GM23338 (cell line): ENCODE results near the gene PXDN. TPM values are rescaled to one million over a fixed set of nuclear protein-coding genes. Genes with fewer than 3 reads are reported as not detected.
"Not testable (repeated sequence)": the region's sequence is repeated elsewhere in the genome, so short reads cannot be mapped to it uniquely, and the experiment has no call there.

ENCODE experiments used
- ATAC-seq: fragments of 200-7000 bp; cut with Tn5 transposase; 3 replicates; pipeline ENCODE4 v1.9.1; 2020
- DNase-seq: peaks from one replicate; pipeline ENCODE4 v3.0.0-alpha.2; 2015; ENCODE audit warnings: low spot score
- H2AFZ ChIP-seq: fragments of 200-600 bp; sonication (generic); 2 replicates; pipeline ENCODE4 v1.8.0; 2016; ENCODE audit warnings: antibody characterized with exemption, mild to moderate bottlenecking, moderate library complexity
- H3F3A ChIP-seq: fragments of 200-600 bp; sonication (generic); replicated peaks from 2 replicates; pipeline ENCODE4 v1.8.0; 2017; ENCODE audit warnings: antibody characterized with exemption, mixed run types, low read depth
- H3K27ac ChIP-seq: fragments of 200-600 bp; sonication (generic); 2 replicates; pipeline ENCODE4 v1.6.1; 2016; ENCODE audit warnings: low read depth
- H3K27me3 ChIP-seq: fragments of 200-600 bp; sonication (generic); 2 replicates; pipeline ENCODE4 v1.8.0; 2016; ENCODE audit warnings: mild to moderate bottlenecking, mixed run types, moderate library complexity; ENCODE audit not compliant: insufficient read depth
- H3K36me3 ChIP-seq: fragments of 200-600 bp; sonication (generic); 2 replicates; pipeline ENCODE4 v1.8.0; 2016; ENCODE audit warnings: mild to moderate bottlenecking; ENCODE audit not compliant: insufficient read depth
- H3K4me1 ChIP-seq: fragments of 200-600 bp; sonication (generic); 2 replicates; pipeline ENCODE4 v1.8.0; 2016; ENCODE audit warnings: mild to moderate bottlenecking, moderate library complexity; ENCODE audit not compliant: insufficient read depth
- H3K4me2 ChIP-seq: fragments of 200-600 bp; sonication (generic); 2 replicates; pipeline ENCODE4 v1.7.1; 2017; ENCODE audit warnings: mixed run types
- H3K4me3 ChIP-seq: fragments of 200-600 bp; sonication (generic); 2 replicates; pipeline ENCODE4 v1.6.1; 2016; ENCODE audit warnings: mixed run types
- H3K79me2 ChIP-seq: fragments of 200-600 bp; sonication (generic); replicated peaks from 2 replicates; pipeline ENCODE4 v1.8.0; 2017; ENCODE audit warnings: mild to moderate bottlenecking; ENCODE audit not compliant: insufficient read depth
- H3K9me2 ChIP-seq: fragments of 200-600 bp; sonication (generic); 2 replicates; pipeline ENCODE4 v1.8.0; 2017; ENCODE audit not compliant: insufficient read depth
- H4K20me1 ChIP-seq: fragments of 200-600 bp; sonication (generic); replicated peaks from 2 replicates; pipeline ENCODE4 v1.8.0; 2017; ENCODE audit warnings: mild to moderate bottlenecking; ENCODE audit not compliant: insufficient read depth
- H3K27ac Mint-ChIP-seq: 2 replicates; pipeline ENCODE4 v1.8.0; 2020; ENCODE audit warnings: inconsistent platforms, mild to moderate bottlenecking, moderate library complexity, mixed read lengths
- H3K27me3 Mint-ChIP-seq: 3 replicates; pipeline ENCODE4 v1.8.0; 2022; ENCODE audit warnings: low read depth, mild to moderate bottlenecking, moderate library complexity, mixed read lengths, inconsistent platforms; ENCODE audit not compliant: insufficient read depth, poor library complexity
- H3K36me3 Mint-ChIP-seq: 3 replicates; pipeline ENCODE4 v1.8.0; 2021; ENCODE audit warnings: low read depth, mild to moderate bottlenecking, inconsistent platforms, moderate library complexity, mixed read lengths
- H3K4me1 Mint-ChIP-seq: 3 replicates; pipeline ENCODE4 v1.8.0; 2020; ENCODE audit warnings: mild to moderate bottlenecking, inconsistent platforms, mixed read lengths
- H3K4me3 Mint-ChIP-seq: 3 replicates; pipeline ENCODE4 v1.8.0; 2021; ENCODE audit warnings: moderate library complexity, mild to moderate bottlenecking, inconsistent platforms, mixed read lengths
- H3K9me3 Mint-ChIP-seq: 3 replicates; pipeline ENCODE4 v1.8.0; 2020; ENCODE audit warnings: moderate library complexity, mild to moderate bottlenecking, inconsistent platforms, mixed read lengths
- CREB1 ChIP-seq: fragments of 250-450 bp; sonication (Bioruptor Pico); IDR thresholded peaks from 2 replicates; pipeline ENCODE4 v1.5.0; 2020; ENCODE audit warnings: low read depth, mild to moderate bottlenecking, moderate library complexity
- EZH2phosphoT487 ChIP-seq: fragments of 200-600 bp; sonication (generic); IDR thresholded peaks from one replicate; pipeline ENCODE4 v1.8.1; 2018; ENCODE audit warnings: antibody characterized with exemption; ENCODE audit not compliant: unreplicated experiment
- polyA plus RNA-seq: library from polyadenylated mRNA; unstranded; fragments of >200 nt; fragmentation: Nextera tagmentation; extraction: Ambion mirVana; gene quantifications from 2 replicates; pipeline ENCODE4 v1.2.1, GENCODE V29; 2016
- total RNA-seq: library from RNA; depleted of rRNA; stranded (reverse); fragments of >200 nt; shearing (Covaris generic); gene quantifications from 2 replicates; pipeline ENCODE4 v1.2.3, GENCODE V29; 2014
- TF ChIP-seq, protein P1 (sequence below): fragments of 250-450 bp; sonication (Bioruptor Pico); IDR thresholded peaks from 2 replicates; pipeline ENCODE4 v1.5.0; 2020; ENCODE audit warnings: mild to moderate bottlenecking, moderate library complexity
- TF ChIP-seq, protein P2 (sequence below), 2 experiments: fragments of 200-600 bp in 1 of 2; sonication (generic) in 1 of 2; conservative IDR thresholded peaks; 2 replicates each; pipeline versions ENCODE4 v1.5.1 to v1.6.1; 2016 to 2017; ENCODE audit warnings: antibody characterized with exemption in 2 of 2, low read depth in 2 of 2, mild to moderate bottlenecking in 2 of 2, moderate library complexity in 1 of 2

Gene PXDN
- total and polyA plus RNA-seq, 2 experiments from 2014 or later: 42.2 to 225 TPM

DNA sequence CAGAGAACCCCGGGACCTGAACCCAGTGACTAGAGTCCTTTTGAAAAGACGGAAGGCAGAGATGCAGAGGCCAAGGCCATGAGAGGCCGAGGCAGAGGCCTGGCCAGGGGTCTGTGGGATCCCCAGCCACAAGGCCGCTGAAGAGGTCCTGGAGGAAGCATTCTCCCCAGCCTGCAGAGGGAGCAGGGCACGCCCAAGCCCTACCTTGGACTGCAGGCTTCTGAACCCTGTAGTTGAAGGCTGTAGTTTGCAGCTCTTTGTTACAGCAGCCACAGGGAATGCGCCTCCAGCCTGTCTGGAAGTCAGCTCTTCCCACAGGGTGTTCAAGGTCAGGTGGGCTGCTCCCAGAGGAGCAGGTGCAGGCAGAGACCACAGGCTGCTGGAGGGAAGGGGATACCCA lies 22.1 kb upstream of the PXDN start:
- H4K20me1 ChIP-seq: no peaks in the 10 kb centered on the region
- no peaks in the 10 kb centered on the region for H3K9me2 ChIP-seq
- H3F3A ChIP-seq: no peaks in the 10 kb centered on the region
- no peaks in the 10 kb centered on the region for H3K27me3 ChIP-seq
- no peak overlapping the region for H3K4me3 ChIP-seq
- H3K4me1 ChIP-seq: peaks cover 4% of the 10 kb centered on the region
- no peaks in the 10 kb centered on the region for H3K36me3 ChIP-seq
- no peaks in the 10 kb centered on the region for H3K79me2 ChIP-seq
- H3K27me3 Mint-ChIP-seq: peaks cover 7% of the 10 kb centered on the region
- TF ChIP-seq EZH2phosphoT487: no peak
- TF ChIP-seq, protein P1, sequence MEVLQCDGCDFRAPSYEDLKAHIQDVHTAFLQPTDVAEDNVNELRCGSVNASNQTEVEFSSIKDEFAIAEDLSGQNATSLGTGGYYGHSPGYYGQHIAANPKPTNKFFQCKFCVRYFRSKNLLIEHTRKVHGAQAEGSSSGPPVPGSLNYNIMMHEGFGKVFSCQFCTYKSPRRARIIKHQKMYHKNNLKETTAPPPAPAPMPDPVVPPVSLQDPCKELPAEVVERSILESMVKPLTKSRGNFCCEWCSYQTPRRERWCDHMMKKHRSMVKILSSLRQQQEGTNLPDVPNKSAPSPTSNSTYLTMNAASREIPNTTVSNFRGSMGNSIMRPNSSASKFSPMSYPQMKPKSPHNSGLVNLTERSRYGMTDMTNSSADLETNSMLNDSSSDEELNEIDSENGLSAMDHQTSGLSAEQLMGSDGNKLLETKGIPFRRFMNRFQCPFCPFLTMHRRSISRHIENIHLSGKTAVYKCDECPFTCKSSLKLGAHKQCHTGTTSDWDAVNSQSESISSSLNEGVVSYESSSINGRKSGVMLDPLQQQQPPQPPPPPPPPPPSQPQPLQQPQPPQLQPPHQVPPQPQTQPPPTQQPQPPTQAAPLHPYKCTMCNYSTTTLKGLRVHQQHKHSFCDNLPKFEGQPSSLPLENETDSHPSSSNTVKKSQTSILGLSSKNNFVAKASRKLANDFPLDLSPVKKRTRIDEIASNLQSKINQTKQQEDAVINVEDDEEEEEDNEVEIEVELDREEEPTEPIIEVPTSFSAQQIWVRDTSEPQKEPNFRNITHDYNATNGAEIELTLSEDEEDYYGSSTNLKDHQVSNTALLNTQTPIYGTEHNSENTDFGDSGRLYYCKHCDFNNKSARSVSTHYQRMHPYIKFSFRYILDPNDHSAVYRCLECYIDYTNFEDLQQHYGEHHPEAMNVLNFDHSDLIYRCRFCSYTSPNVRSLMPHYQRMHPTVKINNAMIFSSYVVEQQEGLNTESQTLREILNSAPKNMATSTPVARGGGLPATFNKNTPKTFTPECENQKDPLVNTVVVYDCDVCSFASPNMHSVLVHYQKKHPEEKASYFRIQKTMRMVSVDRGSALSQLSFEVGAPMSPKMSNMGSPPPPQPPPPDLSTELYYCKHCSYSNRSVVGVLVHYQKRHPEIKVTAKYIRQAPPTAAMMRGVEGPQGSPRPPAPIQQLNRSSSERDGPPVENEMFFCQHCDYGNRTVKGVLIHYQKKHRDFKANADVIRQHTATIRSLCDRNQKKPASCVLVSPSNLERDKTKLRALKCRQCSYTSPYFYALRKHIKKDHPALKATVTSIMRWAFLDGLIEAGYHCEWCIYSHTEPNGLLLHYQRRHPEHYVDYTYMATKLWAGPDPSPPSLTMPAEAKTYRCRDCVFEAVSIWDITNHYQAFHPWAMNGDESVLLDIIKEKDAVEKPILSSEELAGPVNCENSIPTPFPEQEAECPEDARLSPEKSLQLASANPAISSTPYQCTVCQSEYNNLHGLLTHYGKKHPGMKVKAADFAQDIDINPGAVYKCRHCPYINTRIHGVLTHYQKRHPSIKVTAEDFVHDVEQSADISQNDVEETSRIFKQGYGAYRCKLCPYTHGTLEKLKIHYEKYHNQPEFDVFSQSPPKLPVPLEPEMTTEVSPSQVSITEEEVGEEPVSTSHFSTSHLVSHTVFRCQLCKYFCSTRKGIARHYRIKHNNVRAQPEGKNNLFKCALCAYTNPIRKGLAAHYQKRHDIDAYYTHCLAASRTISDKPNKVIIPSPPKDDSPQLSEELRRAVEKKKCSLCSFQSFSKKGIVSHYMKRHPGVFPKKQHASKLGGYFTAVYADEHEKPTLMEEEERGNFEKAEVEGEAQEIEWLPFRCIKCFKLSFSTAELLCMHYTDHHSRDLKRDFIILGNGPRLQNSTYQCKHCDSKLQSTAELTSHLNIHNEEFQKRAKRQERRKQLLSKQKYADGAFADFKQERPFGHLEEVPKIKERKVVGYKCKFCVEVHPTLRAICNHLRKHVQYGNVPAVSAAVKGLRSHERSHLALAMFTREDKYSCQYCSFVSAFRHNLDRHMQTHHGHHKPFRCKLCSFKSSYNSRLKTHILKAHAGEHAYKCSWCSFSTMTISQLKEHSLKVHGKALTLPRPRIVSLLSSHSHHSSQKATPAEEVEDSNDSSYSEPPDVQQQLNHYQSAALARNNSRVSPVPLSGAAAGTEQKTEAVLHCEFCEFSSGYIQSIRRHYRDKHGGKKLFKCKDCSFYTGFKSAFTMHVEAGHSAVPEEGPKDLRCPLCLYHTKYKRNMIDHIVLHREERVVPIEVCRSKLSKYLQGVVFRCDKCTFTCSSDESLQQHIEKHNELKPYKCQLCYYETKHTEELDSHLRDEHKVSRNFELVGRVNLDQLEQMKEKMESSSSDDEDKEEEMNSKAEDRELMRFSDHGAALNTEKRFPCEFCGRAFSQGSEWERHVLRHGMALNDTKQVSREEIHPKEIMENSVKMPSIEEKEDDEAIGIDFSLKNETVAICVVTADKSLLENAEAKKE (CRISPR knock-in tag): no peak
- TF ChIP-seq CREB1 (CRISPR knock-in tag): no peak
- TF ChIP-seq, protein P2, sequence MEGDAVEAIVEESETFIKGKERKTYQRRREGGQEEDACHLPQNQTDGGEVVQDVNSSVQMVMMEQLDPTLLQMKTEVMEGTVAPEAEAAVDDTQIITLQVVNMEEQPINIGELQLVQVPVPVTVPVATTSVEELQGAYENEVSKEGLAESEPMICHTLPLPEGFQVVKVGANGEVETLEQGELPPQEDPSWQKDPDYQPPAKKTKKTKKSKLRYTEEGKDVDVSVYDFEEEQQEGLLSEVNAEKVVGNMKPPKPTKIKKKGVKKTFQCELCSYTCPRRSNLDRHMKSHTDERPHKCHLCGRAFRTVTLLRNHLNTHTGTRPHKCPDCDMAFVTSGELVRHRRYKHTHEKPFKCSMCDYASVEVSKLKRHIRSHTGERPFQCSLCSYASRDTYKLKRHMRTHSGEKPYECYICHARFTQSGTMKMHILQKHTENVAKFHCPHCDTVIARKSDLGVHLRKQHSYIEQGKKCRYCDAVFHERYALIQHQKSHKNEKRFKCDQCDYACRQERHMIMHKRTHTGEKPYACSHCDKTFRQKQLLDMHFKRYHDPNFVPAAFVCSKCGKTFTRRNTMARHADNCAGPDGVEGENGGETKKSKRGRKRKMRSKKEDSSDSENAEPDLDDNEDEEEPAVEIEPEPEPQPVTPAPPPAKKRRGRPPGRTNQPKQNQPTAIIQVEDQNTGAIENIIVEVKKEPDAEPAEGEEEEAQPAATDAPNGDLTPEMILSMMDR (conservative IDR thresholded peaks at IDR 0.05; ENCODE audit: low read depth in 2 of 2): peak; percentile 18 to 42; a peak in 3 of 4 replicates
- H3K9me3 Mint-ChIP-seq: peaks cover 13% of the 10 kb centered on the region; the same call in 1 of the 3 replicates
- peak overlapping the region; percentile 83 for H2AFZ ChIP-seq
- no peak overlapping the region for H3K4me3 Mint-ChIP-seq
- ATAC-seq (peak; percentile 79), DNase-seq (peak; percentile 61)
- H3K4me2 ChIP-seq: no peak overlapping the region
- no peaks in the 10 kb centered on the region for H3K36me3 Mint-ChIP-seq
- H3K4me1 Mint-ChIP-seq: peaks cover 26% of the 10 kb centered on the region
- H3K27ac ChIP-seq: no peak overlapping the region
- no peak overlapping the region for H3K27ac Mint-ChIP-seq

GRCh38 chr2:1765201-1765600 lies 20.9 kb upstream of the PXDN start:
- not testable (repeated sequence) for H3F3A ChIP-seq, H3K4me2 ChIP-seq, H3K9me2 ChIP-seq, H3K79me2 ChIP-seq, H3K36me3 ChIP-seq, H3K27me3 ChIP-seq, H3K27ac ChIP-seq, H3K27ac Mint-ChIP-seq, H3K4me3 Mint-ChIP-seq, H3K27me3 Mint-ChIP-seq, H4K20me1 ChIP-seq, H3K4me1 ChIP-seq, ATAC-seq, DNase-seq, H2AFZ ChIP-seq, H3K36me3 Mint-ChIP-seq, H3K4me3 ChIP-seq
- H3K9me3 Mint-ChIP-seq: peaks cover 19% of the 10 kb centered on the region; the same call in 2 of the 3 replicates
- peaks cover 20% of the 10 kb centered on the region for H3K4me1 Mint-ChIP-seq
